SK-N-MC (cell line): ENCODE data around the gene RASSF10.

Source experiments
- DNase-seq: peaks from one replicate; pipeline ENCODE4 v3.0.0-alpha.2; 2011; ENCODE audit warnings: low read depth, low spot score
- H3K27ac ChIP-seq: fragments of 200-600 bp; sonication (generic); 2 replicates; pipeline ENCODE4 v1.5.1; 2016; ENCODE audit warnings: mixed run types
- H3K36me3 ChIP-seq: fragments of 200-600 bp; sonication (generic); 2 replicates; pipeline ENCODE4 v1.6.1; 2017; ENCODE audit warnings: antibody characterized with exemption, low read length, mixed read lengths; ENCODE audit not compliant: insufficient read depth
- H3K4me3 ChIP-seq: fragments of 200-600 bp; sonication (generic); 2 replicates; pipeline ENCODE4 v1.5.1; 2016
- H3K9ac ChIP-seq: fragments of 200-600 bp; sonication (generic); 2 replicates; pipeline ENCODE4 v1.8.0; 2017; ENCODE audit warnings: mixed run types, mixed read lengths; ENCODE audit not compliant: insufficient read length
- H3K9me3 ChIP-seq: fragments of 200-600 bp; sonication (generic); 2 replicates; pipeline ENCODE4 v1.6.1; 2017; ENCODE audit warnings: low read depth, mild to moderate bottlenecking, antibody characterized with exemption, low read length, moderate library complexity, mixed read lengths
- EZH2 ChIP-seq: fragments of 200-600 bp; sonication (generic); IDR thresholded peaks from one replicate; pipeline ENCODE4 v1.6.1; 2017; ENCODE audit warnings: antibody characterized with exemption
- FOXP2 ChIP-seq: optimal IDR thresholded peaks from 2 replicates; pipeline ENCODE3; 2011; ENCODE audit warnings: mild to moderate bottlenecking, moderate library complexity; ENCODE audit not compliant: insufficient read depth; ENCODE audit errors: extremely low read length, control extremely low read depth
- POLR2AphosphoS5 ChIP-seq: IDR thresholded peaks from 2 replicates; pipeline ENCODE4 v1.6.1; 2012; ENCODE audit warnings: mild to moderate bottlenecking, low read depth, low read length, borderline replicate concordance

Gene RASSF10

GRCh38 chr11:12997168-12997567 is 11.9 kb upstream of the RASSF10 start:
- TF ChIP-seq EZH2: no peak
- TF ChIP-seq FOXP2: no peak
- TF ChIP-seq POLR2AphosphoS5: no peak
- Histone ChIP-seq H3K36me3 (no peaks in the 10 kb centered on the region), H3K9ac (no peak overlapping the region), H3K4me3 (no peak overlapping the region), H3K9me3 (no peaks in the 10 kb centered on the region), H3K27ac (no peak overlapping the region)
- DNase-seq: no peak

GRCh38 chr11:12998336-12998735 is 10.8 kb upstream of the RASSF10 start:
- Histone ChIP-seq H3K27ac (no peak overlapping the region), H3K4me3 (no peak overlapping the region), H3K9me3 (no peaks in the 10 kb centered on the region), H3K36me3 (no peaks in the 10 kb centered on the region), H3K9ac (no peak overlapping the region)
- DNase-seq: no peak
- TF ChIP-seq FOXP2: no peak
- no peak for TF ChIP-seq EZH2
- TF ChIP-seq POLR2AphosphoS5: no peak

- H3K9me3 ChIP-seq: no peaks in the 10 kb centered on the region
- no peak overlapping the region for H3K27ac ChIP-seq
- no peak for DNase-seq
- TF ChIP-seq EZH2 (no peak), POLR2AphosphoS5 (no peak), FOXP2 (no peak)
- no peaks in the 10 kb centered on the region for H3K36me3 ChIP-seq
- H3K9ac ChIP-seq: no peak overlapping the region
- H3K4me3 ChIP-seq: no peak overlapping the region
Measured at GRCh38 chr11:12999597-12999996, 9.5 kb upstream of the RASSF10 start.

- no peak for DNase-seq
- TF ChIP-seq FOXP2 (no peak), POLR2AphosphoS5 (no peak), EZH2 (no peak)
- no peak overlapping the region for H3K27ac ChIP-seq
- H3K36me3 ChIP-seq: no peaks in the 10 kb centered on the region
- H3K9ac ChIP-seq: no peak overlapping the region
- no peak overlapping the region for H3K4me3 ChIP-seq
- H3K9me3 ChIP-seq: no peaks in the 10 kb centered on the region
Measured at GRCh38 chr11:13000116-13000515, 9.0 kb upstream of the RASSF10 start.

GRCh38 chr11:13000721-13001120 is 8.4 kb upstream of the RASSF10 start:
- Histone ChIP-seq H3K36me3 (no peaks in the 10 kb centered on the region), H3K27ac (no peak overlapping the region), H3K9ac (no peak overlapping the region), H3K4me3 (no peak overlapping the region), H3K9me3 (no peaks in the 10 kb centered on the region)
- no peak for DNase-seq
- no peak for TF ChIP-seq POLR2AphosphoS5
- no peak for TF ChIP-seq EZH2
- TF ChIP-seq FOXP2: no peak

GRCh38 chr11:13003736-13004493 is 5.2 kb upstream of the RASSF10 start:
- H3K27ac ChIP-seq: no peak overlapping the region
- no peak overlapping the region for H3K9ac ChIP-seq
- H3K9me3 ChIP-seq: no peaks in the 10 kb centered on the region
- no peak overlapping the region for H3K4me3 ChIP-seq
- no peak for DNase-seq
- H3K36me3 ChIP-seq: no peaks in the 10 kb centered on the region
- TF ChIP-seq EZH2: no peak
- no peak for TF ChIP-seq POLR2AphosphoS5
- TF ChIP-seq FOXP2: no peak

- Histone ChIP-seq H3K9ac (no peak overlapping the region), H3K4me3 (no peak overlapping the region), H3K27ac (no peak overlapping the region)
Measured at GRCh38 chr11:13007182-13008060, 1.7 kb upstream of the RASSF10 start.

GRCh38 chr11:13008061-13008435 is 1.1 kb upstream of the RASSF10 start:
- H3K4me3 ChIP-seq: no peak overlapping the region
- TF ChIP-seq EZH2 (no peak), FOXP2 (no peak), POLR2AphosphoS5 (no peak)
- no peak overlapping the region for H3K9ac ChIP-seq
- H3K27ac ChIP-seq: no peak overlapping the region
- no peaks in the 10 kb centered on the region for H3K36me3 ChIP-seq
- no peaks in the 10 kb centered on the region for H3K9me3 ChIP-seq
- DNase-seq: no peak

More at GRCh38 chr11:13007182-13008060, 1.7 kb upstream of the RASSF10 start:
- TF ChIP-seq POLR2AphosphoS5: no peak
- TF ChIP-seq EZH2: no peak
- no peak for TF ChIP-seq FOXP2
- Histone ChIP-seq H3K36me3 (no peaks in the 10 kb centered on the region), H3K9me3 (no peaks in the 10 kb centered on the region)
- no peak for DNase-seq

GRCh38 chr11:13009476-13009920 is 382 bp downstream of the RASSF10 start:
- H3K4me3 ChIP-seq: peak overlapping the region; percentile 48; the same call in 1 of the 2 replicates
- no peak overlapping the region for H3K9ac ChIP-seq
- H3K9me3 ChIP-seq: no peaks in the 10 kb centered on the region
- DNase-seq: no peak
- TF ChIP-seq POLR2AphosphoS5 (no peak), EZH2 (no peak)
- no peaks in the 10 kb centered on the region for H3K36me3 ChIP-seq
- no peak overlapping the region for H3K27ac ChIP-seq
